Stimulated activated CD4-positive, alpha-beta T cell treated with anti-CD3 and anti-CD28 coated beads, TNF-alpha, amount 100 ng/mL, for 24 hours (primary cell): ENCODE results near the gene CNTNAP5.

Source experiments
- DNase-seq, 3 experiments: peaks; one replicate each; pipeline ENCODE4 v3.0.0-alpha.2; 2020; ENCODE audit warnings: low read depth in 3 of 3

CNTNAP5 gene

GRCh38 chr2:124898827-124899226 lies 873.7 kb downstream of the CNTNAP5 start:
- DNase-seq: no peak

GRCh38 chr2:124908411-124908810 lies 883.3 kb downstream of the CNTNAP5 start:
- DNase-seq: no peak

GRCh38 chr2:124911560-124911959 lies 886.5 kb downstream of the CNTNAP5 start:
- DNase-seq: no peak

- no peak for DNase-seq
Observed at GRCh38 chr2:124913868-124914267, 888.8 kb downstream of the CNTNAP5 start.

- DNase-seq: no peak
Observed at GRCh38 chr2:124915567-124915966, 890.5 kb downstream of the CNTNAP5 start.

- no peak for DNase-seq
Observed at GRCh38 chr2:124919296-124919695, 894.2 kb downstream of the CNTNAP5 start.

GRCh38 chr2:124920448-124920847 lies 895.4 kb downstream of the CNTNAP5 start:
- no peak for DNase-seq

- no peak for DNase-seq
Observed at GRCh38 chr2:124921191-124921590, 896.1 kb downstream of the CNTNAP5 start.

- no peak for DNase-seq
Observed at GRCh38 chr2:124923097-124923496, 898.0 kb downstream of the CNTNAP5 start.

GRCh38 chr2:124933883-124934282 lies 908.8 kb downstream of the CNTNAP5 start:
- DNase-seq: no peak

- DNase-seq: no peak
Observed at GRCh38 chr2:124953921-124954320, 928.8 kb downstream of the CNTNAP5 start.

- DNase-seq: no peak
Observed at GRCh38 chr2:124959581-124959980, 934.5 kb downstream of the CNTNAP5 start.

- DNase-seq: no peak
Observed at GRCh38 chr2:124961132-124961531, 936.0 kb downstream of the CNTNAP5 start.
